Mucosa of descending colon (tissue), 3 donors: ENCODE measurements around the gene FSTL5. TPM values are rescaled to one million over a fixed set of nuclear protein-coding genes. Genes with fewer than 3 reads are reported as not detected.
"Not testable (repeated sequence)": the region's sequence is repeated elsewhere in the genome, so short reads cannot be mapped to it uniquely, and the experiment has no call there.

Experiments used
- ATAC-seq: fragments of 200-7000 bp; cut with Tn5 transposase; one replicate; pipeline ENCODE4 v1.9.1; 2020; ENCODE audit warnings: mild to moderate bottlenecking, moderate library complexity
- DNase-seq, 3 donors: peaks; one replicate each; pipeline ENCODE4 v3.0.0-alpha.2; 2020
- H3K36me3 ChIP-seq: fragments of 200-600 bp; one replicate; pipeline ENCODE4 v1.8.0; 2021; ENCODE audit warnings: low read depth, mild to moderate bottlenecking
- H3K4me1 ChIP-seq: fragments of 200-600 bp; one replicate; pipeline ENCODE4 v1.8.0; 2021; ENCODE audit warnings: low read depth, mild to moderate bottlenecking
- H3K4me3 ChIP-seq: fragments of 200-600 bp; one replicate; pipeline ENCODE4 v1.8.0; 2021; ENCODE audit warnings: mild to moderate bottlenecking
- H3K9me3 ChIP-seq: fragments of 200-600 bp; one replicate; pipeline ENCODE4 v1.8.0; 2021; ENCODE audit warnings: mild to moderate bottlenecking
- intact Hi-C, 2 donors: fragments of 100-400 bp; cut with DNase I in 1 of 2; cut with micrococcal nuclease in 1 of 2; formaldehyde crosslinking; loops; one replicate each; pipeline versions ENCODE4 v1.11.0 to v1.11.1; 2022; cut with DNase I, micrococcal nuclease
- total RNA-seq, 3 donors: library from RNA; stranded (reverse); fragmentation: NEBNext Ultra II Directional in 2 of 3; extraction: Animal tissue kit (Norgen Biotek cat#: 25700) in 2 of 3; gene quantifications; one replicate each; pipeline versions ENCODE4 v1.2.1 to v1.2.4, GENCODE V29; 2021 to 2023
- TF ChIP-seq, protein P1 (sequence below): fragments of 200-600 bp; IDR thresholded peaks from one replicate; pipeline ENCODE4 v1.8.0; 2022; ENCODE audit warnings: antibody characterized with exemption, mild to moderate bottlenecking
- donor health status: DM: no; HTN: no; CAD: no; lungs with moderate emphysema.
- donor health status: DM: no; HTN: no; CAD: no.
- donor health status: DM: no; HTN: yes; CAD: no.

FSTL5 gene
- total RNA-seq, 3 donors from 2014 or later, result 1.8 TPM; not detected in 2

DNA sequence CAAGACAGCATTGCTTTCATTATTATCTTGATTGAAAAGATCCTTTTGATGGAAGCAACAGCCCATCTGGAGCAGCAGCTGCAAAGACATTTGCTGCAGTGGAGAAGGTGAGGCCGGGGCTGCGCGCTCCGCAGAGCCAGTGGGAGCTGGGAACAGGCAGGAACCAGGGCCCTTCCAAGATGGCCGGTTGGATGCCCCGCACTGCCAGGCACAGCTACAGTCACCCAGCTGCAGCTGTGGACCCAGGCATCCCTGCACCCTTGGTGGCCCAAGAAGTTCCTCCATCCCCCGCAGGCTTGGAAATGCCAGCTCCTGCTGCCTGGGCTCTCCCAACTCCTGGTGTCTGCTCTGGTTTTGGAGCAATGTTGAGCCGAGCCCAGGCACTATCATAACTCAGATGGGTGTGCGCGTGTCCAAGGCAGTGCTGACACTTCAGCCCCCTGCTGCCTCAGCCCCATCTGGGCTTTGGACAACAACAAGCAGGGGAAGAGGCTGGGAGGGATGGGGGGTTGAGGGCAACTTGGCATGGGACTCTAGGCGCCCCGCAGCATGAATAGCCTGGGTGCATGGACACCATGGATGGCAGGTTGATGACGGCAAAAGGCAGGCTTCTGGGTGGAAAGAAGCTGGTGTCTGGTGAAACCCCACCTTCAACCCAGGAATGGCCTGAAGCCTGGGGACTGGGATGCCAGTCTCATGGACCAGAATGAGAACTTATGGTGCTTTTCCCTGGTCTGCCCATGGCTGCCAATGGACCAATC, 371.8 kb downstream of the FSTL5 start:
- H3K36me3 ChIP-seq, result no peaks in the 10 kb centered on the region
- intact Hi-C loops, result no loop called here
- no peak overlapping the region for H3K4me3 ChIP-seq
- ATAC-seq (no peak), DNase-seq (peak in 2 of 3 donors; percentile 9 to 35)
- TF ChIP-seq, protein P1, sequence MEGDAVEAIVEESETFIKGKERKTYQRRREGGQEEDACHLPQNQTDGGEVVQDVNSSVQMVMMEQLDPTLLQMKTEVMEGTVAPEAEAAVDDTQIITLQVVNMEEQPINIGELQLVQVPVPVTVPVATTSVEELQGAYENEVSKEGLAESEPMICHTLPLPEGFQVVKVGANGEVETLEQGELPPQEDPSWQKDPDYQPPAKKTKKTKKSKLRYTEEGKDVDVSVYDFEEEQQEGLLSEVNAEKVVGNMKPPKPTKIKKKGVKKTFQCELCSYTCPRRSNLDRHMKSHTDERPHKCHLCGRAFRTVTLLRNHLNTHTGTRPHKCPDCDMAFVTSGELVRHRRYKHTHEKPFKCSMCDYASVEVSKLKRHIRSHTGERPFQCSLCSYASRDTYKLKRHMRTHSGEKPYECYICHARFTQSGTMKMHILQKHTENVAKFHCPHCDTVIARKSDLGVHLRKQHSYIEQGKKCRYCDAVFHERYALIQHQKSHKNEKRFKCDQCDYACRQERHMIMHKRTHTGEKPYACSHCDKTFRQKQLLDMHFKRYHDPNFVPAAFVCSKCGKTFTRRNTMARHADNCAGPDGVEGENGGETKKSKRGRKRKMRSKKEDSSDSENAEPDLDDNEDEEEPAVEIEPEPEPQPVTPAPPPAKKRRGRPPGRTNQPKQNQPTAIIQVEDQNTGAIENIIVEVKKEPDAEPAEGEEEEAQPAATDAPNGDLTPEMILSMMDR, result no peak
- no peaks in the 10 kb centered on the region for H3K4me1 ChIP-seq
- H3K9me3 ChIP-seq, result no peaks in the 10 kb centered on the region

DNA sequence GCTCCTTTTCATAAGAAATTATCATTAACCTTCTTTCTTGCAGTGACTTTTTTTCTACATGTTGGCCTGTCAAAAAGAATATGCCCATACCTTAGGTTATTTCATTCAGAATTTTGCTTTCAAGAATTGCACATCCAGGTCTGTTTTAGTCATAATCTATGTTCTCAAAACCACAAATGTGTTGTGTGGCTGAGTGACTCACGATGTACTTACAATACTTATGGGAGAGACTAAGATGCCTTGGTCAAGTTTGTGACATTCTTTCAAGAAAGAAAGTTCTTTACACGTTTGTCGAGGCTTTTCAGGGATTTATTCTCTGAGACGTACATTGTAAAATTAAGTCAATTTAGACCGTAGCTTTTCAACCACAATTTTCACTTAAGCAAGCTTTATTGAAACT, 396.7 kb downstream of the FSTL5 start:
- no peak for ATAC-seq
- TF ChIP-seq, protein P1, result no peak
- Histone ChIP-seq H3K9me3 (no peaks in the 10 kb centered on the region), H3K4me1 (no peaks in the 10 kb centered on the region), H3K36me3 (no peaks in the 10 kb centered on the region), H3K4me3 (no peak overlapping the region)
- no peak for DNase-seq
- intact Hi-C loops, result no loop called here

DNA sequence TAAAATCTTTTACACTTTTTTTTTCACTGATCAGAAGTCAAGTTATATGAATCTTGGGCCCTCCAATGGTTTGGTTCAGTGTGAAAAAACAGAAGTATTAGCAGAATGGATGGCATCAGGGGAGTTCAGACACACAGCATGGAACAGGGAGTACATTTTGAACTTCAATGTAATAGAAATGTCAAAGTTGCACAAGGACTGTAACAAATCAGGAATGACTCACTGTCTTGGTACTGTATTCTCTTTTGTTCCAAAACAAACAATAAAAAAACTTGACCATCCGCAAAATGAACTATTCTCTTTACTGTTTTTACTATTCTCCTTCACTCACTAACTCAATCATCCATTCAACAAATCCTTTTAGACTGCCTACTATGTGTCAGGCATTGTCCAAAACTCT, 401.0 kb downstream of the FSTL5 start:
- Histone ChIP-seq H3K9me3 (no peaks in the 10 kb centered on the region), H3K4me3 (no peak overlapping the region), H3K36me3 (no peaks in the 10 kb centered on the region), H3K4me1 (no peaks in the 10 kb centered on the region)
- intact Hi-C loops, result no loop called here
- TF ChIP-seq, protein P1, result no peak
- no peak for DNase-seq
- no peak for ATAC-seq

DNA sequence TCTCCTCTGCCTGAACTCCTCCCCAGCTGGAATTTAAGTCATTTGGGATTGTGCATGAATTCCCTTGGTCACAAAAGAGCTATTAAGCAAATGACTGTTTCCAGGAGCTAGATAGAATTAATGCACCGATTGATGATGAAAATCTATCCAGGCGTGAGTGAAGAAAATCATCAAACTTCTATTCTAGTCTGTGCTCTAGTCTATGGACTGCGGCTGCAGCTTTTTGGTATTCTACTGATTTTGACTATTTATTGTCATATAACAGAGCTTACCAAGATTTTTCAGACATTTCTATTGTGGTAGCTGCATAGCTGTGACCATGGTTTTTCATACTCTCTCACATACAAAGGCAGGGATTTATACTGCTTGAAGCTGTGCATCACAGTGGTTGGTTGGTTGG, 403.8 kb downstream of the FSTL5 start:
- TF ChIP-seq, protein P1, result no peak
- Histone ChIP-seq H3K4me1 (no peaks in the 10 kb centered on the region), H3K4me3 (no peak overlapping the region), H3K36me3 (no peaks in the 10 kb centered on the region), H3K9me3 (no peaks in the 10 kb centered on the region)
- no peak for ATAC-seq
- no peak for DNase-seq
- intact Hi-C loops, result no loop called here

DNA sequence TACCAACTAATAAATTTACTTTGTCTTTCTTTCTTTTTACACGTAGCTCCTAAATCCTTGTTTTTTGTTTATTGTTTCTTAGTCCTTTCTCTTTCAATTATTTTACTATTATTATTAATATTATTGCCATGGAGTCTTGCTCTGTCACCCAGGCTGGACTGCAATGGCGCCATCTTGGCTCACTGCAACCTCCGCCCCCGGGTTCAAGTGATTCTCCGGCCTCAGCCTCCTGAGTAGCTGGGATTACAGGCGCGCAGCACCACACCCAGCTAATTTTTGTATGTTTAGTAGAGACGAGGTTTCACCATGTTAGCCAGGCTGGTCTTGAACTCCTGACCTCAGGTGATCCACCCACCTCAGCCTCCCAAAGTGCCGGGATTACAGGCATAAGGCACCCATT, 405.4 kb downstream of the FSTL5 start:
- DNase-seq, result peak in 1 of 3 donors; percentile 26
- H3K9me3 ChIP-seq, ATAC-seq, H3K36me3 ChIP-seq, H3K4me1 ChIP-seq, intact Hi-C loops, H3K4me3 ChIP-seq: not testable (repeated sequence)

DNA sequence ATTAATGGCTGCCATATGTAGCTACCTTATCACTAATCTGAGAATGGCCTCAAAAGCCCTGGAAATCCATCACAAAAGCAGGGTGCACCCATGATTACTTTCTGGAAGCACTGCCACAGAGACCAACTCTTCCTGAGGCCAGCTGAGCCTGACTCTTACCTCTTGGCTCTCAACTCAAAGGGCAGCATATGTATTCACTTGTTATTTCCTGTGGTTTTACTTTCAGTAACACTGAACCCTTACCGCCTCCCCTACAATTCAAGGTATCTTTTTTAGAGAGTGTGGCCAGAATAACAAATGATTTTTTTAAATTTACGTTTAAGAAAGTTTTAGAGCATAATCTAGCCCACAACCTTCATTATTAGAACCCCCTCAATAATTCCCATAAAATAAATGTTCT, 434.9 kb downstream of the FSTL5 start:
- no peak overlapping the region for H3K4me3 ChIP-seq
- TF ChIP-seq, protein P1, result no peak
- no peak for DNase-seq
- H3K4me1 ChIP-seq, result no peaks in the 10 kb centered on the region
- no peak for ATAC-seq
- H3K9me3 ChIP-seq, result no peaks in the 10 kb centered on the region
- intact Hi-C loops, result no loop called here
- no peaks in the 10 kb centered on the region for H3K36me3 ChIP-seq
